Breast epithelium (tissue), 4 donors: ENCODE measurements around the gene SLC37A1. TPM values are rescaled to one million over a fixed set of nuclear protein-coding genes. Genes with fewer than 3 reads are reported as not detected.

Source experiments
- DNase-seq, 2 donors: peaks; one replicate each; pipeline ENCODE4 v3.0.0-alpha.2; 2019; ENCODE audit warnings: low spot score in 2 of 2
- H3K27ac ChIP-seq, 2 donors: fragments of 200-600 bp; sonication (generic) in 1 of 2; one replicate each; pipeline ENCODE4 v1.5.1; 2016 to 2019; ENCODE audit warnings: mild to moderate bottlenecking in 1 of 2
- H3K27me3 ChIP-seq, 2 donors: fragments of 200-600 bp; sonication (generic) in 1 of 2; one replicate each; pipeline versions ENCODE4 v1.5.1 to v1.6.0; 2017 to 2019; ENCODE audit warnings: control low read depth in 1 of 2, mild to moderate bottlenecking in 1 of 2
- H3K36me3 ChIP-seq: fragments of 200-600 bp; one replicate; pipeline ENCODE4 v1.5.1; 2019
- H3K4me1 ChIP-seq, 2 donors: fragments of 200-600 bp; sonication (generic); one replicate each; pipeline ENCODE4 v1.5.1; 2016 to 2019; ENCODE audit warnings: control low read depth in 1 of 2
- H3K4me3 ChIP-seq, 3 donors: fragments of 200-600 bp; sonication (generic); 1 replicate in 2 of 3; 2 replicates in 1 of 3; pipeline ENCODE4 v1.5.1; 2016 to 2019; ENCODE audit warnings: mild to moderate bottlenecking in 3 of 3, moderate library complexity in 2 of 3
- H3K9me3 ChIP-seq, 2 donors: fragments of 200-600 bp; sonication (generic) in 1 of 2; one replicate each; pipeline ENCODE4 v1.5.1; 2016 to 2019; ENCODE audit warnings: control low read depth in 1 of 2
- CTCF ChIP-seq, 3 donors: fragments of 450-650 bp; IDR thresholded peaks; one replicate each; pipeline ENCODE4 v1.5.1; 2016 to 2017; ENCODE audit warnings: antibody characterized with exemption in 3 of 3, mild to moderate bottlenecking in 3 of 3, moderate library complexity in 3 of 3
- POLR2A ChIP-seq: fragments of 450-650 bp; IDR thresholded peaks from one replicate; pipeline ENCODE4 v1.6.1; 2016; ENCODE audit warnings: antibody characterized with exemption, mild to moderate bottlenecking, moderate library complexity
- POLR2AphosphoS5 ChIP-seq, 3 donors: sonication (generic); formaldehyde crosslinking; IDR thresholded peaks; one replicate each; pipeline ENCODE4 v1.6.1; 2017; ENCODE audit warnings: antibody characterized with exemption in 3 of 3
- intact Hi-C: fragments of 100-400 bp; cut with DNase I; formaldehyde crosslinking; loops from one replicate; pipeline ENCODE4 v1.15.1; 2023; ENCODE audit warnings: low total_unique reads
- total RNA-seq, 3 donors: library from RNA; depleted of rRNA; stranded (reverse); fragments of >200 nt; gene quantifications; one replicate each; pipeline ENCODE4 v1.1.0, GENCODE V29; 2016

SLC37A1 gene
- total RNA-seq, 3 donors from 2014 or later, result 7.5 to 18.4 (median 18.4) TPM

GRCh38 chr21:42580076-42580792 is 66.6 kb downstream of the SLC37A1 start:
- Histone ChIP-seq H3K36me3 (no peaks in the 10 kb centered on the region), H3K27me3 (no peaks in the 10 kb centered on the region), H3K4me1 (no peaks in the 10 kb centered on the region), H3K4me3 (no peak overlapping the region), H3K9me3 (no peaks in the 10 kb centered on the region), H3K27ac (no peak overlapping the region)
- DNase-seq, result peak in 1 of 2 donors; percentile 15
- intact Hi-C loops, result no loop called here
- TF ChIP-seq POLR2AphosphoS5 (IDR thresholded peaks at IDR 0.05) (no peak), CTCF (IDR thresholded peaks at IDR 0.05) (no peak)

GRCh38 chr21:42580793-42581321 is 67.2 kb downstream of the SLC37A1 start:
- H3K4me3 ChIP-seq, result no peak overlapping the region
- no peaks in the 10 kb centered on the region for H3K9me3 ChIP-seq
- H3K36me3 ChIP-seq, result no peaks in the 10 kb centered on the region
- TF ChIP-seq POLR2AphosphoS5 (IDR thresholded peaks at IDR 0.05) (no peak), POLR2A (no peak), CTCF (IDR thresholded peaks at IDR 0.05) (no peak)
- no peaks in the 10 kb centered on the region for H3K27me3 ChIP-seq
- no peaks in the 10 kb centered on the region for H3K4me1 ChIP-seq
- H3K27ac ChIP-seq, result no peak overlapping the region
- peak in 1 of 2 donors; percentile 46 for DNase-seq
- intact Hi-C loops, result no loop called here

- TF ChIP-seq CTCF (IDR thresholded peaks at IDR 0.05), result no peak
- no peaks in the 10 kb centered on the region for H3K36me3 ChIP-seq
- DNase-seq, result peak in 1 of 2 donors; percentile 22
- H3K27ac ChIP-seq, result no peak overlapping the region
- no peak overlapping the region for H3K4me3 ChIP-seq
- no peaks in the 10 kb centered on the region for H3K9me3 ChIP-seq
- intact Hi-C loops, result no loop called here
- no peaks in the 10 kb centered on the region for H3K27me3 ChIP-seq
- no peaks in the 10 kb centered on the region for H3K4me1 ChIP-seq
These were observed 67.8 kb downstream of the SLC37A1 start for GRCh38 chr21:42581336-42581992.

- intact Hi-C loops, result no loop called here
- no peaks in the 10 kb centered on the region for H3K4me1 ChIP-seq
- no peak overlapping the region for H3K4me3 ChIP-seq
- H3K27me3 ChIP-seq, result no peaks in the 10 kb centered on the region
- no peaks in the 10 kb centered on the region for H3K9me3 ChIP-seq
- no peak overlapping the region for H3K27ac ChIP-seq
- no peaks in the 10 kb centered on the region for H3K36me3 ChIP-seq
- TF ChIP-seq POLR2AphosphoS5 (IDR thresholded peaks at IDR 0.05) (no peak), POLR2A (no peak), CTCF (IDR thresholded peaks at IDR 0.05) (no peak)
- DNase-seq, result peak in 1 of 2 donors; percentile 36
These were observed 68.5 kb downstream of the SLC37A1 start for GRCh38 chr21:42581993-42582786.
